ENCODE measurements around the gene ZNF362.
A peak's percentile ranks its signal among the peaks of the same experiment; 100 is the strongest.
"Not testable (repeated sequence)": the region's sequence is repeated elsewhere in the genome, so short reads cannot be mapped to it uniquely, and the experiment has no call there.

Gene ZNF362

DNA sequence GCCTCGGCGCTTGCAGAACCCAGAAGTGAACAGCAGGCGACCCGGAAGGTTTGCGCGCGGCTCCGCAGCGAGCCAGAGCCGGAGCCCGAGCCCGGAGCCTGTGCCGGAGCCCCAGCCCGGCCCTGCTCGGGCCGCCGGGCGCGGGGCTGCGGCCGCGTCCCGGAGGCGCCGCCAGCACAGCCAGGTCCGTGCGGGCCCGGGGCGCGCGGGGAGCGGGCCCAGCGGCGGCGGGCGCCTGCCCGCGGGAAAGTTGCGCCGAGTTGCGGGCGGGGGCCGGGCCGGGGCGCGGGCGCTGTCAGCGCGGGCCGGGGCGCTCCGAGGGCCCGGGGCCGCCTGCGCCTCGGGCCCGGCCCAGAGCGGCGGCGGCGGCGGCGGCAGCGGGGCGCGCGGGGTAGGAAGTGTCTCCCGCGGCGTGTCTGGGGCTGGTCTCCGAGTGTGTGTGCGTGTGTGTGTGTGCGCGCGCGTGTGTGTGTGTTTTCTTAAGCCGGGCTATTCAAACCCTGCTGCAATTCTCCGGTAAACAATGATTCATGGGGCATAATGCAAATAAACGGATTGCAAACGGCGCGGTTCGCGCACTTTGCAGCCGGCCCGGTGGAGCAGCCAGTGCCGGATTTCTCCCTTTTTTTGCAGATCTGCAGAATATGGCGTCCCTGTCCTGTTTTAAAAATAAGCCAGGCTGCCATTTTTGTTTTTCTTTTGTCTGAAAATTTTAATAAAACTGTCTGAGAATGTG, at the start of gene ZNF362:
ZNF362 (plus strand) TSS at position 22 of the 736 bp plus-strand sequence. CDS start 14,083 bp downstream, outside the sequence.
- peak; percentile 42 to 75 for DNase-seq

GRCh38 chr1:33211972-33212371, 44.3 kb upstream of the ZNF362 start:
- DNase-seq = no peak

DNA sequence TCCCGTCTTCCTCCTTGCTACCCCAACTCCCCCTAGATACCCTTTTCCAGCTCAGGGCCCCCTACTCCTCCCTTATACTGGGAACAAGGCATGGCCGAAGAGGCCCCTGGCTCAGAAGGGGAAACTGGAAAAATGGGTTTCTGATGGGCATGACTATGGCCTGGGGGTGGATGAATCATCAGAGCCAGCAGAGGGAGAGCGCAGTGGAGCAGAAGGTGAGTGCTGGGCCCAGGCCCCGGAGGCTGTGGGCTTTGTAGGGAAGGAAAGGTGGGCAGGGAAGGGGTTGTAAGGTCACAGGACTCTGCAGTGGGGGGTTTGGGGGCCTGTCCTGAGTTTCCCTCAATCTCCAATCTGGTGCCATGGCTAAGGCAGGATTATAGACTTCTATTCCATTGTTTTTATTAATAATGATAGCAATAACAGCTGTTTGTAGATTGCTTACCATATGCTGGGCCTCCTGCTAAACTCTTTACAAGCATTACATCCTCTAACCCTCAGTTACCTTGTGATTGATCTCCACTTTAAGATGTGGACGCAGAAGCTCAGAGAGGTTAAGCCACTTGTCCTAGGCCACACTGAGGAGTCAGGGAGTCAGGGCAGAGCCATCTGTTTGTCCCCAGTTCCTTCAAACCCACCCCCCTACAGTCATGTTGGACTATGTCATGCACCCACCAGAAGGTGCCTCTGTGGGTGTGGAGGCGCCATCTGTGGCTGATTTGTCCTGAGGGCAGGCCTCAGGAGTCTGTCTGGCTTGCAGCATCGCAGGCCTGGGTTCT, 36.2 kb upstream of the ZNF362 start:
- DNase-seq = no peak

DNA sequence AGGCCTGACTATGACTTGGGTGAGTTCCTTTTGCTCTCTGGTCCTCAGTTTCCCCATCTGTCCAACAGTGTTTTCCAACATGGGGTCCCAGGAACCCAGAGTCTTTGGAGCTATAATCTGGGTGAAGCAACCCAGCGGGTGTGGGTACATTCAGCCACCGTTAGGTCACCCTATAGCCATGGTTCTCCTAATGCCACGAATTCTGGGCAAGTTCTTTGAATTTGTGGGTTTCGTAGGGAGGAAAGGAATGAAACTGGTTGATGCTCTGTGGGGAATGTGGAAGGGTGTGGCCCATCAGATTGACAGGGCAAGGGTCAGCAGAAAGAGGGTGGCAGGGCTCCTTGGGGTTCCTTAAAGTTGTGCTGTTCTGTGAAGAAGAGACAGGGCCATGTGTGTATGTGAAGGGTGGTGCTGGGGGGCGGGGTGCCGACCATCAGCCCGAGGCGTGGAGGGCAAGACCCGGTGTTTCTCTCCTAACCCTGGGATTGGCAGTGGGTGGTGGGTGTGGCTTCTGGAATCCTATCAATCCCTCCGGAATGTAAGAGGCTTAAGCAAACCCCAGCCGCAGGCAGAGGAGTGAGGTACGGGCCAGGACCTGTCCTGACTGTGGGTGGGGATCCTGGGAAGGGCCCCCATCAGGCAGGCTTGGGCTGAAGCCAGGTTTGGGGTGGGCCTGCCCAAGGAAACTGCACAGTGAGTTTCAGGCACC, 35.5 kb upstream of the ZNF362 start:
- DNase-seq = no peak

GRCh38 chr1:33221385-33221758, 34.9 kb upstream of the ZNF362 start:
- DNase-seq = no peak

DNA sequence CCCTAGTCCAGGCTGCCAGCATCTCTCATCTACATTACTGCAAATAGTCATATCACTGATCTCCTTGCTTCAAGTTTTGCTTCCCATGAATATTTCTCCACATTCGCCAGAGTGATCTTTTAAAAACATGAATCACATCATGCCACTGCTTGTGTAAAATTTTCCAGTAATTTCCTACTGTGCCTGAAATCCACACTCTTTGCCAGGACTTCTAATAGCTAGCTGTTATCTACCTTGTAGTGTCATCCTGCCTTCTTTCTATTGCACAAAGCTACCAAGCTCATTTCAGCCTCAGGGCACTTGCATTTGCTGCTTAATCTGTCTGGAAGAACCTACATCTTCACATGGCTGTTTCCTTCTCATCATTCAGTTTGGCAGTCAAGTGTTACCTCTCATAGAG, 33.9 kb upstream of the ZNF362 start:
- DNase-seq = no peak

GRCh38 chr1:33224166-33224707, 32.1 kb upstream of the ZNF362 start:
- DNase-seq = no peak

DNA sequence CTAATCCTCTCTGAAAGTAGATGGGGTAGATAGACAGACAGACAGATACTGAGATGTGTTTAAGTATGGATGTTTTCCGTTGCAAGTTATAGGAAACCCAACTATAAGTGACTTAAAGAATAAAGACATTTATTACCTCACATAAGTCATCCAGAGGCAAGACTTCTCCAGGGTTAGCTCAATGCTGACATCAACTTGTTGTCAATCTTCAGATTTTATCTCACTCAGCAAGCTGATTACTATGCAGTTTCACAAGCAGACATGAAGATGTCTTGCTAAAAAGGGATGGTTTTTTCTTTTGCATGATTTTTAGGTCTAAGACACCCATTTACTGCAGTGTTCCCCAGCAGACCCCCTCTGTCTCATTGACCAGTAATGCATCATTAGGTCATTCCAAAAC, 30.7 kb upstream of the ZNF362 start:
- no peak for DNase-seq

DNA sequence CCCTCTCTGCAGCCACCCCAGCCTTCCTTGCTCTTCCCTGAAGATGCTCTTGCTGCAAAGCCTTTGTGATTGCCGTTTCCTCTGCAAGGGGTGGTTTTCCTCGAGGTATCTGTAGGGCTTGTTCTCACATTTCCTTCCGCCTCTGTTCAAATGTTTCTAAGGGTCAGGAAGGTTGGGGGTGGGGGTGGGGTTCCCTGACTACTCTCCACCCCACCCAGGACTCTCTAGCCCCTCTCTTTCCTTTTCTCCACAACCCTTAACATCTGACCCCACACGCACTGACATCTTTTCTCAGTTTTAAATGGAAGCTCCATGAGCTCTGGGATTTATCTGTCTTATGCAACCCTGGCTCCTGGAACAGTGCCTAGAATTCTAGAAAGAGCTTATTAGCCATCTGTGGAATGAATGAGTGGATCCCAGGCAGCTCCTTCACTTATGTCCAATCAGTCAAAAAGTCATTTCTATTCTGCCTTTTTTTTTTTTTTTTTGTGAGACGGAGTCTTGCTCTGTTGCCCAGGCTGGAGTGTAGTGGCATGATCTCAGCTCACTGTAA, 27.3 kb upstream of the ZNF362 start:
- DNase-seq = no peak

- no peak for DNase-seq
These were observed 25.1 kb upstream of the ZNF362 start for GRCh38 chr1:33231166-33231565.

- DNase-seq = no peak
These were observed 23.6 kb upstream of the ZNF362 start for GRCh38 chr1:33232716-33233115.

- no peak for DNase-seq
These were observed 22.2 kb upstream of the ZNF362 start for GRCh38 chr1:33234131-33234530.

- DNase-seq = no peak
These were observed 21.7 kb upstream of the ZNF362 start for GRCh38 chr1:33234588-33234990.

DNA sequence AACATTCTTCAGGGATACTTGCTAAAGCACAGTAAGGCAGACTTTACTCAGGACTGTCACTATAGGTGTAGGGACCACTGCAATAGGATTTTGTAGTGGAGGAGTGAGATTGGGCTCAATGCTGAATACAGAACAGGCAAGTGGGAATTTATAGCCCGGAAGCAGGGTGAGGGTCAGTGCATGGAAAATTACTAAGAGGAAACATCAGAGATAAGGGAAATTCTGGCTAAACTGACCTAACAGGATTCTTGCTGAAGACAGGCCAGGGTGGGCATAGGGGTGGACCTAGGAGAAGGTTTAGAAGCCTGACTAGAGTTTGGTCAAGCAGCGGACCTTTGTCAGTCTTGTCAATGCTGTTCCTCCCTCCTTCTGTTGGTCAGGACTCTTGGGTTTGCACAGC, 20.8 kb upstream of the ZNF362 start:
- DNase-seq = no peak

DNA sequence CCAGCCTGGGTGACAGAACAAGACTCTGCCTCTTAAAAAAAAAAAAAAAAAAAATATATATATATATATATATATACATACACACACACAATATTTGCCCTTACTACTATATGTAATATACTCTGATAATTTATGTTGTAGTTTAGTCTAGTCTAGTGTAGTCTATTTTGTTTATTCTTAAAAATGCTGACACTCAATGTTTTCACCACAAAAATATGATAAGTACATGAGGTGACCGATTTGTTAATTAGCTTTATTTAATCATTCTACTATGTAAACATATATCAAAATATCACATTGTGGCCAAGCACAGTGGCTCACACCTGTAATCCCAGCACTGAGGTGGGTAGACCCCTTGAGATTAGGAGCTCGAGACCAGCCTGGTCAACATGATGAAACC, 19.8 kb upstream of the ZNF362 start:
- no peak for DNase-seq

GRCh38 chr1:33237579-33237978, 18.7 kb upstream of the ZNF362 start:
- no peak for DNase-seq

DNA sequence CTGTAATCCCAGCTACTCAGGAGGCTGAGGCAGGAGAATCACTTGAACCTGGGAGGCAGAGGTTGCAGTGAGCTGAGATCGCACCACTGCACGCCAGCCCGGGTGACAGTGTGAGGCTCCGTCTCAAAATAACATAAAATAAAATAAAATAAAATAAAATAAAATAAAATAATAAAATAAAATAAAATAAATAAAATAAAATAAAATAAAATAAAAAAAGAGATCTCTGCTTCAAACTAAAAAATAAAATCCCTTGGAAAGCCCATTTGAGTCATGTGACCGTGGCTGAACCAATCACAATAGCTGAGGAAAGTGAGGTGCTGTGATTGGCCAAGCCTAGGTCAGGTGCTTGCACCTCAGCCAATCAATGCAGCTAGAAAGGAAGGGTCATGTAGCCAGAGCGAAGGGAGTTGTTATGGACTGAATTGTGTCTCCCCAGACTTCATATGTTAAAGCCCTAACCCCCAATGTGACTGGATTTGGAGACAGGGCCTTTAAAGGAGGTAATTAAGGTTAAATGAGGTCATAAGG, 18.0 kb upstream of the ZNF362 start:
- DNase-seq = not testable (repeated sequence)

DNA sequence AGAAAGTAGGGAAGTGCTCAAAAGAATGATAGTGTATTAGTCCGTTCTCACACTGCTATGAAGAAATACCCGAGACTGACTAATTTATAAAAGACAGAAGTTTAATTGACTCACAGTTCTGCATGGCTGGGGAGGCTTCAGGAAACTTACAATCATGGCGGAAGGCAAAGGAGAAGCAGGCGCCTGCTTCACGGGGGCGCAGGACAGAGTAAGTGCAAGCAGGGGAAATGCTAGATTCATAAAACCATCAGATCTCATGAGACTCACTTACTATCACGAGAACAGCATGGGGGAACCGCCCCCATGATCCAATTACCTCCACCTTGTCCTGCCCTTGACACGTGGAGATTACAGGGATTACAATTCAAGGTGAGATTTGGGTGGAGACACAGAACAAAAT, 16.9 kb upstream of the ZNF362 start:
- not testable (repeated sequence) for DNase-seq

DNA sequence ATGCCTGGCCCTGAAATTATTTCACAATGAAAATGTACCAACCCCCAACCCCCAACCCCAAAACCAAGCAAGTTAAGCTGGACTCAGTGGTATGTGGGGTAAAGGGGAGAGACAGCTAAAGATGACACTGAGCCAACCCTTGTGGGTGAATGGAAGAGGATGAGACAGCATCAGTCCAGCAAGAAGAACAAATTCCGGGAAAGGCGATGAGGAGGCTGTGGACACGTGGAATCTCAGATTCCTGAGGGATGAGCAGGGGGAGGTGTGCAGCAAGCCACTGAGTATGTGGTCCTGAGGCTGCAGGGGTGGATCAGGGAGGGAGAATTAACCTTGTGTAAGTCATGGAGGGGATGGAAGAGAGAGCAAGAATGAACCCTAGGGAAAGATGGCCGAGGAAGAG, 14.4 kb upstream of the ZNF362 start:
- DNase-seq = no peak

DNA sequence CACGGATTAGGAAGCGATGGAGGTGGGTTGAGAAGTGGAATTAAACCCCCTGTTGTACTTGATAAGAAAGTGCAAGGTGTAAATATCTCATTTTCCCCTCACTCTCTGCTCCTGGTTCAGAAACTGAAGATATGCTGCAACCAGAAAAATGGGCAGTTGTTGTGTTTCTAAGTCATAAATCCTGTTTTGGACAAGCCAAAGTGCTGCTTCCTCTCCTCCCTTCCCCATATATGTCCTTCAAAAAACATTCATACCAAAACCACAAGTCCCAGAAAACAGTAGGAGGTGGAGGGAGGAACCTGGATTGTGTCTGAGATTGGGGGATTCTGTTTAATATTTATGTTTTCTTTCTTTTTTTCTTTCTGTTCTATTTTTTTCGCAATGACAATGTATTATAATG, 13.6 kb upstream of the ZNF362 start:
- no peak for DNase-seq

DNA sequence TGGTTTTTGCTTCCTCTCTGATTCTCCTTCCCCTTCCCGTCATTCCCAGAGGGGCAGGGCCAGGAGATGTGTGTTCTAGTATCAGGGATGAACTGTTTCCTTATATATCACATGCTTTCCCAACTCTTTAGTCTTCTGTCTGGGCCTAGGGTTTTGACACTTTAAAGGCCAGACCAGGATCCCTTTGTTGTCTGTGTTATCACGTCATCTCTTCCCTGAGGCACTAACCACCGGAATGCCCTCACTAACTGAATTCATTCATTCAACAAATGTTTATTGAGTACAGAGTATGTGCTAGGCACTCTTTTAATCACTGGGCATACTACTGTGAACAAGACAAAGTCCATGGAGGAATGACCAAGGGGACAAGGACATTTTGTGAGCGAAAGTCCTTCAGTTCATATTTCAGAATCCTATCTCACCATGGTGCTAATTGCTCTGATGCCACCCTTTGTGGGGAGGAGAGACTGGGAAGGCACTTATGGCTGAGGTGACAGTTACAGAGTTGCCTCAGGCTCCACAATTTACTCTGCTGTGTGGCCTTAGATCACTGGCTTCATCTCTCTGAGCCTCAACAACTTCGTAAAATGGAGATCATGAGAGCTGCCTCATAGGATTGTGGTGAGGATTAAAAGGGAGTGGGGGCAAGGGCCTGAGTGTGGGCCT, 12.0 kb upstream of the ZNF362 start:
- no peak for DNase-seq

GRCh38 chr1:33244809-33245186, 11.5 kb upstream of the ZNF362 start:
- DNase-seq = no peak

Measured in Kasumi-1 (cell line).